Globus pallidus (tissue), 1 donor: Measurements from ENCODE around the gene TMEM63B.
"Not testable (repeated sequence)": the region's sequence is repeated elsewhere in the genome, so short reads cannot be mapped to it uniquely, and the experiment has no call there.

Source experiments
- DNase-seq: peaks from one replicate; pipeline ENCODE4 v3.0.0-alpha.2; 2015; ENCODE audit warnings: low spot score

Gene TMEM63B

DNA sequence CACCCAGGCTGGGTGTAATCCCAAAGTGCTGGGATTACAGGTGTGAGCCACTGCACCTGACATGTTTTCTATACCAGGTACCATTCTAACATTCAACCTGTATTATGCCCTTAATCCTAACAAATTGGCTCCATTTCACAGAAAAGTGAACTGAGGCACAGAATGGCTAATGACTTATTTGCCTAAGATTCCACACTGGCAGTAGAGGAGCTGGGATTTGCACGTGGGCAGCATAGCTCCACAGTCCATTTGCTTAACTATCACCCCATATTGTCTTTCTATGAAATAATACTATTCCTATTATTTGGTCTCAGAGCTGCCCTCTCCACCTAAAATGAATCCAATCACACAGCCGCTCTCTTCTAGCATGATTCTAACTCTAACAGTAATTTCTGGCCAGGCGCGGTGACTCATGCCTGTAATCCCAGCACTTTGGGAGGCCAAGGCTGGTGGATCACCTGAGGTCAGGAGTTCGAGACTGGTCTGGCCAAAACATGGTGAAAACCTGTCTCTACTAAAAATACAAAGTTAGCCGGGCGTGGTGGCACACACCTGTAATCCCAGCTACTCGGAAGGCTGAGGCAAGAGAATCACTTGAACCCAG is 66.1 kb downstream of the TMEM63B start:
- no peak for DNase-seq

DNA sequence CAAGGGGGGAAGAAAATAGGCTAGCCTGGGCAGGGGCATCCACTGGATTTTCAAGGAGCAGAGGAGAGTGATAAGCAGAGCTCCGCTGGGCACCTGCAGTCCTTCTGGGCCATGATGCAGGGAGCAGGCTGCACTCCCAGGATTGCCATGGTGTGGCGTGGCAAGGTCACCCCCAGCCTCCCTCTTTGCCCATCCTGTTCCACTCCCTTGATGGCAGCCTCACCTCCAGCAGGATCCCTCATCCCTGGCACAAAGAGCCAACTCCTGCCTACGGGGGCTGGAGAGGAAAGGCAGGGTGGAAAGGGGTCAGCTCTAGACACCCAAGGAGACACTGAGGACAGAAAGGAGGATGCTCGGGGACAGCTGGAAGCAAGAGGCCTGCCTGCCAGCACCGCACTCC is 67.0 kb downstream of the TMEM63B start:
- DNase-seq, result no peak

DNA sequence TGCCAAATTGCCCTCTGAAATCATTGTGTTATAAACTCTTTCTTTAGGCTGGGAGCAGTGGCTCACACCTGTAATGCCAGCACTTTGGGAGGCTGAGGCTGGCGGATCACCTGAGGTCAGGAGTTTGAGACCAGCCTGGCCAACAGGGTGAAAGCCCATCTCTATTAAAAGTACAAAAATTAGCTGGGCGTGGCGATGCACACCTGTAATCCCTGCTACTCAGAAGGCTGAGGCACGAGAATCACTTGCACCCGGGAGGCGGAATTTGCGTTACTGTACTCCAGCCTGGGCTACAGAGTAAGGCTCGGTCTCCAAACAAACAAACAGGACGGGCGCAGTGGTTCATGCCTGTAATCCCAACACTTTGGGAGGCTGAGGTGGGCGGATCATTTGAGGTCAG is 69.0 kb downstream of the TMEM63B start:
- not testable (repeated sequence) for DNase-seq

DNA sequence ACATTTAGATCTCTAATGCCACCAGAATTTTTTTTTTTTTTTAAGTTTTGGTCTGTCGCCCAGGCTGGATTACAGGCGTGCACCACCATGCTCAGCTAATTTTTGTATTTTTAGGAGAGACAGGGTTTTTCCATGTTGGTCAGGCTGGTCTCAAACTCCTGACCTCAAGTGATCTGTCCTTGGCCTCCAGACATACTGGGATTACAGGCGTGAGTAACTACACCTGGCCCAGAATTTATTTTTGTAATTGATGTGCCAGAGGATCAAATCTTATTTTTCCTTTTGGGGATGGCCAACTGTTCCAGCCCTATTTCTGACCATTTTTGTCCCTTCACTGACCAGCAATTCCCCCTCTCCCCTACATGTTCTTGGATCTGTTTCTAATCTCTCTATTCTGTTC is 71.3 kb downstream of the TMEM63B start:
- no peak for DNase-seq

DNA sequence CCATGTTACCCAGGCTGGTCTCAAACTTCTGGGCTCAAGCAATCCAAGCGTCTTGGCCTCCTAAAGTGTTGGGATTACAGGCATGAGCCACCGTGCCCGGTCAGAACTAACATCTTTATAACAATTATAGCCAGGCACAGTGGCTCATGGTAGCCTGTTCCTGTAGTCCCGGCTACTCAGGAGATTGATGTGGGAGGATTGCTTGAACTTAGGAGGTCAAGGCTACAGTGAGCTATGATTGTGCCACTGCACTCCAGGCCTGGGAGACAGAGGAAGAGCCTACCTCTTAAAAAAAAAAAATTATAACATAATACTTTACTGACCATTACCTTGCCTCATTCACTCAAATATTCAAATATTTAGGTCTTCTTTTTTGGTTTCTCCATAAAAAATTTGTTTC is 72.5 kb downstream of the TMEM63B start:
- no peak for DNase-seq

DNA sequence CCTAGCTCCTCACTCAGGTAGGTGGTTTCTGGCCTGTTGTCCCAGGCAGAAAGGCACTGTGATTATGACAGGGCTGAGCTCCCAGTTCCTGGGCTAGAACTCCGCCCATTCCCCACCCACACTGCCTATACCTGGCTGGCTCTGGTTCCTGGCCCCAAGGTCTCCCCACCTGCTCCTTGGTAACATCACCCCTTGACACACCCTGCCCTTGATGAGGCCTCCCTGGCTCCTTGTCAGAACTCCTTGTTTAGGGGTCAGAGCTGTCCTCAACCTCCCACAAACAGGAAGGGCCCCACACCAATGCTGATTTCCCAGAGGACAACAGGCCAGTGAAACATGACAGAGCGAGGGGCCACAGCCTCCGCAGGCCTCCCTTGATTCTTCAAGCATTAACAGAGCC is 73.8 kb downstream of the TMEM63B start:
- no peak for DNase-seq

DNA sequence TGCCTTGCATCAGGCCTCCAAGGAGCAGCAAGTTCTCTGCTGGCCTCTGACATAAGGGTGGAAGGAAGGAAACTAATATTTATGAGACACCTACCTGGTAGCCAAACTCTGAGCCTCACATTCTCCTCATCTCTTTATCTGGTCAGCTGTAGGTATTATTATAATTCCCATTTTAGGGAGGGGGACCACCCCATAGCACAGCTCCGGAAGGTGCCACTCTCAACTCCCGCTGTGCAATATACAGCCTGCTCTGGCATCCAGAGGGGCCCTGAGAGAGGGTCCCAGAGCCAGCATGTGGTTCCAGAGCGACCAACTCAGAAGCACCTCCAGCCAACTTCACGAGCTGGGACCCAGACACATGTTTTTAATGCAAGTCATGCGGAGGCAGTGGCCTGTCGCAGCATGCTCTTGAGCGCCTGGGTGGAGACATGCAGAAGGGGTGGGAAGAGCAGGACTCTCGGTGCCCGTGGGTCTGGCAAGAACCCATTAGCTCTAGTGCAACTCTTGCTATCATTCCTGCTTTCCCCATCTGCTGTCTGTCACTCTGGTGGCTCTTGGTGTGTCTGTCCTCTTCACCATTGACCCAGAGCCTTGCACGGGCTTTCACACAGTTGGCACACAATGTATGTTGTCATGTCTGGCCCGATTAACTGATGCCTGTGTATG is 74.4 kb downstream of the TMEM63B start:
- no peak for DNase-seq

DNA sequence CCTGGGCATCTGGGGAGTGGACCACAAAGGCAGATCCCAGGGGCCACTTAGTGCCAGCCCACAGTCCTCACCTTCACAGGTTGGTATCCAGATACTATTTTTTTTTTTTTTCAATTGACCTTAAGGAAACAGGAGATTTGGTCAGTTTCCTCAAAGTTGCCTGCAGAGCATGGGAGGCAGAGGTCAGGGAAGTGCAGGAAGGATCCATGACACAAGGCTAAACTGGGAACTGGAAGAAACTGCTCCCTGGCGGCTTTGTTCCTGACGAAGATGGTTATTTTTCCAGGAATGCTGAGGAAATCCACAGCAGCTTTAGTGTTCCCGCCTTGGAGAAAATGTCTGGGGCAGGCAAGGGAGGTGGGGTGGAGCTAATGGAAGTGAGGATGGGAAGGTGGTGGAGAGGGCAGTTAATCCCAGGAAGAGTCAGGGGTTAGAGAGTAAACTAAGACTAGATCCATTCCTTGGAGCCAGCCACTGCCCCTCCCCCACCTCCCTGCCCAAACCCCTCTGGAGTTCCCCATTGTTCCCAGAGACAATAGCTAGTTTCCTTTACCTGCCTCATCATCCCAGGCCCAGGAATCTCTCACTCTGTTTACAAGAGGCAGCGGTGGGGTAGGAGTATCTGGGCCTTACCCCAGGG is 75.1 kb downstream of the TMEM63B start:
- DNase-seq, result no peak

DNA sequence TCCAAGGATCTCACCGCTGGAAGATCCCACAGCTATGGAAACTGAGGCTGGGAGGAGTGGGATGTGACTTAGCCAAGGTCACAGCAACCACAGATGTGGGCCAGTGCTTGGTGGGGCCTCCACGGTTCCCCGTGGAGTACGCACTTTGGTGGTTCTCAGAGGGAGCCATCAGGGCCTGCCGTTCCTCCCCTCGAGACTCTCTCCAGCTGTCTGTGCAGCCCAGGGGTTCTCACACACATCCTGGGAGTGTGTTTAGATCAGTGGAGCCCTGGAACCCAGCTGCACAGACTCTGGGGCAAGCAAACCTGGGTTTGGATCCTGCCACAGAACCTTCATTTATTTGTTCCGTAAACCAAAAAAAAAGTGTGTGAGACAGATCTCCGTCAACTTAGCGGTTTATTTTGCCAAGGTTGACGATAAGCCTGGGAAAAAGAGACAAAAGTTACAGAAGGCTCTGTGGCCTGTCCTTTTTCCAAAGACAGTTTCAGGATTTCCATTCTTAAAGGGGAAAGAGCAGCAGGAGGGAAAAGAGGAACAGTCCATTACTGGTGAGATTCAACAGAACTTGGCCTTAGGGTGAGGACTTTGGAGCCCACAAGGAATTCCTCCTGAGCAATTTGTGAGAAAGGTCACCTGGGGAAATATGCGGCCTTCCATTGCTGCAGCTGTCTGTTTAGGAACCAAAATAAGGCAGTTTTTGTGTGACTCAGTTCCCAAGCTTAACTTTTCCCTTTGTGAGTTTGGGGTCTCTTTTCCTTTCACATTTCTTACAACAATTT is 75.8 kb downstream of the TMEM63B start:
- no peak for DNase-seq

DNA sequence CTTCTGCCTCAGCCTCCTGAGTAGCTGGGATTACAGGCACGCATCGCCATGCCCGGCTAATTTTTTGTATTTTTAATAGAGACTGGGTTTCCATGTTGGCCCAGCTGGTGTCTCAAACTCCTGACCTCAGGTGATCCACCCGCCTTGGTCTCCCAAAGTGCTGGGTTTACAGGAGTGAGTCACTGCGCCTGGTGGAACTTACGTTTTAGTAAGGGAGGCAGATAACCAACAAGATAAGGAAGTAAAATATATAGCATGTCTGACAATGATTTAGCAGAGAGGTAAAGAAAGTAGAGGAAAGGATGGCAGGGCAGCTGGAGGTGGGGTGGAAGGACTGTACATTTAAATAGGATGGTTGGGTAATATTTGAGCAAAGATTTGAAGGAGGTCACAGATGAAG is 76.6 kb downstream of the TMEM63B start:
- DNase-seq, result no peak
